Thoracic aorta (tissue), 2 donors: ENCODE measurements around the gene DIAPH1. TPM values are rescaled to one million over a fixed set of nuclear protein-coding genes. Genes with fewer than 3 reads are reported as not detected.

Experiments
- total RNA-seq, 2 donors: library from RNA; depleted of rRNA; stranded (reverse); fragments of >200 nt; gene quantifications; one replicate each; pipeline versions ENCODE4 v1.1.0 to v1.2.3, GENCODE V29; 2016

DIAPH1 gene
- total RNA-seq, 2 donors from 2014 or later = 91.0 to 93.1 TPM

Other genes with a start within 250 kb of the DIAPH1 start
- gene PCDHGB3, start 248.8 kb downstream of the DIAPH1 start, total RNA-seq = 10 to 100 TPM; 11.2 to 15.4 TPM
- gene PCDHGA6, start 245.1 kb downstream of the DIAPH1 start, total RNA-seq = 10 to 100 TPM; 12.0 to 13.1 TPM
- gene PCDHGA7, start 236.3 kb downstream of the DIAPH1 start, total RNA-seq = 10 to 100 TPM; 11.9 to 12.2 TPM
- 10 to 100 TPM; 11.6 to 18.1 TPM for gene PCDHGB4, start 231.3 kb downstream of the DIAPH1 start, total RNA-seq
- gene PCDHGA8, start 226.4 kb downstream of the DIAPH1 start, total RNA-seq = 10 to 100 TPM in 1 of 2 donors, 1 to 10 TPM in 1; 7.5 to 13.9 TPM
- 10 to 100 TPM; 20.8 to 26.3 TPM for gene PCDHGB5, start 221.1 kb downstream of the DIAPH1 start, total RNA-seq
- 10 to 100 TPM; 12.0 to 18.6 TPM for gene PCDHGA9, start 216.2 kb downstream of the DIAPH1 start, total RNA-seq
- 10 to 100 TPM in 1 of 2 donors, 1 to 10 TPM in 1; 9.5 to 17.2 TPM for gene PCDHGB6, start 211.0 kb downstream of the DIAPH1 start, total RNA-seq
- gene PCDHGA10, start 206.0 kb downstream of the DIAPH1 start, total RNA-seq = 10 to 100 TPM; 11.1 to 14.4 TPM
- 10 to 100 TPM; 18.0 to 28.1 TPM for gene PCDHGB7, start 201.3 kb downstream of the DIAPH1 start, total RNA-seq
- 10 to 100 TPM; 10.4 to 11.6 TPM for gene PCDHGA11, start 197.9 kb downstream of the DIAPH1 start, total RNA-seq
- gene PCDHGA12, start 188.5 kb downstream of the DIAPH1 start, total RNA-seq = 10 to 100 TPM; 16.2 to 26.0 TPM
- gene PCDHGC3, start 143.0 kb downstream of the DIAPH1 start, total RNA-seq = 10 to 100 TPM; 61.3 to 99.9 TPM
- 1 to 10 TPM; 6.4 to 7.9 TPM for gene PCDHGC4, start 134.0 kb downstream of the DIAPH1 start, total RNA-seq
- gene PCDHGC5, start 129.9 kb downstream of the DIAPH1 start, total RNA-seq = 1 to 10 TPM; 5.7 to 6.9 TPM
- 10 to 100 TPM; 53.5 to 56.2 TPM for gene HDAC3, start 17.8 kb upstream of the DIAPH1 start, total RNA-seq
- gene RELL2, start 18.0 kb upstream of the DIAPH1 start, total RNA-seq = 1 to 10 TPM; 1.6 to 3.2 TPM
- gene FCHSD1, start 32.4 kb upstream of the DIAPH1 start, total RNA-seq = 10 to 100 TPM; 42.6 to 47.0 TPM
- gene ARAP3, start 63.2 kb upstream of the DIAPH1 start, total RNA-seq = 10 to 100 TPM; 15.0 to 16.2 TPM